LoVo (cell line): ENCODE results near the gene OR4F6.
"Not testable (repeated sequence)": the region's sequence is repeated elsewhere in the genome, so short reads cannot be mapped to it uniquely, and the experiment has no call there.

Source experiments
- DNase-seq: peaks from one replicate; pipeline ENCODE4 v3.0.0-alpha.2; 2016; ENCODE audit warnings: low spot score

OR4F6 gene

GRCh38 chr15:101803209-101803608 is at the start of gene OR4F6:
TSS of gene OR4F6 (plus strand) at chr15:101803509. CDS start at chr15:101805720, 2,211 bp downstream.
- DNase-seq: no peak

GRCh38 chr15:101764669-101765339 is 38.5 kb upstream of the OR4F6 start:
- not testable (repeated sequence) for DNase-seq

GRCh38 chr15:101765340-101765671 is 38.0 kb upstream of the OR4F6 start:
- DNase-seq: not testable (repeated sequence)

GRCh38 chr15:101765772-101766456 is 37.4 kb upstream of the OR4F6 start:
- no peak for DNase-seq

- not testable (repeated sequence) for DNase-seq
Observed at GRCh38 chr15:101767083-101767640, 36.1 kb upstream of the OR4F6 start.

GRCh38 chr15:101772921-101773320 is 30.4 kb upstream of the OR4F6 start:
- no peak for DNase-seq

- DNase-seq: no peak
Observed at GRCh38 chr15:101773496-101774100, 29.7 kb upstream of the OR4F6 start.

- DNase-seq: no peak
Observed at GRCh38 chr15:101775136-101775535, 28.2 kb upstream of the OR4F6 start.

- not testable (repeated sequence) for DNase-seq
Observed at GRCh38 chr15:101778576-101778975, 24.7 kb upstream of the OR4F6 start.

- not testable (repeated sequence) for DNase-seq
Observed at GRCh38 chr15:101780225-101780624, 23.1 kb upstream of the OR4F6 start.

GRCh38 chr15:101781928-101782327 is 21.4 kb upstream of the OR4F6 start:
- DNase-seq: no peak

GRCh38 chr15:101784644-101785043 is 18.7 kb upstream of the OR4F6 start:
- no peak for DNase-seq

GRCh38 chr15:101786422-101786821 is 16.9 kb upstream of the OR4F6 start:
- not testable (repeated sequence) for DNase-seq

GRCh38 chr15:101788001-101788400 is 15.3 kb upstream of the OR4F6 start:
- DNase-seq: not testable (repeated sequence)

- DNase-seq: not testable (repeated sequence)
Observed at GRCh38 chr15:101788503-101789269, 14.6 kb upstream of the OR4F6 start.

- DNase-seq: not testable (repeated sequence)
Observed at GRCh38 chr15:101790748-101791147, 12.6 kb upstream of the OR4F6 start.

GRCh38 chr15:101793981-101794380 is 9.3 kb upstream of the OR4F6 start:
- DNase-seq: not testable (repeated sequence)

GRCh38 chr15:101795455-101795854 is 7.9 kb upstream of the OR4F6 start:
- no peak for DNase-seq

- no peak for DNase-seq
Observed at GRCh38 chr15:101799665-101800064, 3.6 kb upstream of the OR4F6 start.

GRCh38 chr15:101801048-101801447 is 2.3 kb upstream of the OR4F6 start:
- no peak for DNase-seq

GRCh38 chr15:101803676-101804075 is 367 bp downstream of the OR4F6 start:
- DNase-seq: no peak

- DNase-seq: no peak
Observed at GRCh38 chr15:101804375-101804774, 1.1 kb downstream of the OR4F6 start.
